Retina (tissue), 1 donor: ENCODE data around the gene AMMECR1.

ENCODE experiments used
- DNase-seq: peaks from one replicate; pipeline ENCODE4 v3.0.0-alpha.2; 2016

AMMECR1 gene

GRCh38 chrX:110201799-110202198, 116.1 kb downstream of the AMMECR1 start:
- no peak for DNase-seq

DNA sequence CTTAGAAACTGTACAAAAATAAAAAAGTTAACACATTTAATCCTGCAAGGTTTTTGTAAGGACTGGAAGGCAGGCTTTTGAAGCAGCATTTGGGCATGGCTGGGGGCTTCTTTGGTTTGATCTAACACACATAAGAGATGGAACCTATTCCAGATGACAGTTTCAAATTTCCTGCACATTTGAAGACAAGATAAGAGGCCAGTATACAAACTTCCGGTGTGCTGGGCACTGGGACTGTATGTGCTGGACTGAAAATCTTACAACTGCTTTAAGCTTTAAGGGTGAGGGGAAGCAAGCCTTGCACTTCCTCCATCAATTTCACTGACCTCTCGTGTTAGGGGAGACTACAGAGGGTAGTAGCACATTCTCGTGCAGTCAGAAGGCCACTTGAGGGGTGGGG, 122.9 kb downstream of the AMMECR1 start:
- no peak for DNase-seq

- no peak for DNase-seq
Observed at GRCh38 chrX:110192516-110192915, 125.4 kb downstream of the AMMECR1 start.

GRCh38 chrX:110188701-110189558, 129.0 kb downstream of the AMMECR1 start:
- no peak for DNase-seq

- no peak for DNase-seq
Observed at GRCh38 chrX:110183314-110183713, 134.6 kb downstream of the AMMECR1 start.

DNA sequence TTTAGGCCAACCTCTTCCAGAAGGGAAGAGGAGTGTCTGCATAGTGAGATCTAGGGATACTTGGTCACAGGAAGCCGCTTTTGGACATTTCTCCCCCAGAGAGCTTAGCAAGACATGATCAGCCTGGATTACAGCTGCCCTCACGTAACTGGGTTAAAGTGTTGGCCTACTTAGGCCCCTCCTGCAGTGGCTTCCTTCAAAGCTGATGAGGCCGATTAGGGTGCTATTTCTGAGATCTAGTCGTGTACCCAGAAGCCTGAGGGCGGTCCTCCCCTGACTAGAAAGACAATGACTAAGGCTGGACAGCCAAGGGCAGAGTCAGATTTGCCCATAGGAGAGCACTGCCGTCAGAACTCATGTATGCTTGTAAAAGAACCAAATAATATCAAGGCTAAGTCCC, 135.0 kb downstream of the AMMECR1 start:
- DNase-seq = no peak

DNA sequence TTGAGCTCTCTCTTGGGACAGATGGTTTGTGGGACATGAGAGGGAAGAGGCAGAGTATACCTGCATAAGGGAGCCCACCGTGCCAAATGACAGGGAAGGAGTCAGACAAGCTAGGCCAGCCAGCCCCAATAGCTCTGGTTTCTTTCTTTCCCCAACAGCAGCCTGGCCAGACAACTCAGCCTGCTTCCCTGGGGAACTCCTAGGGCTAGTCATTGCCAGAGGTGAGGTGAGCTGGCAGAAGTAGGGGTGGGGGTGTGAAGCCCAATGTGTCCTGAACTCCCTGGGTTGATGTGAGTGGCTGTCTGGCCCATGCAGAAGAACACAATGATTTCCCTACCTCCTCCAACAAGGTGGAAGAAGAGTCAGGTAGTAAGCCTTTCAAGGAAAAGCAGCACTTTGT, 135.5 kb downstream of the AMMECR1 start:
- no peak for DNase-seq

- no peak for DNase-seq
Observed at GRCh38 chrX:110181459-110182137, 136.3 kb downstream of the AMMECR1 start.

GRCh38 chrX:110180928-110181310, 137.0 kb downstream of the AMMECR1 start:
- no peak for DNase-seq

GRCh38 chrX:110180176-110180927, 137.5 kb downstream of the AMMECR1 start:
- DNase-seq = no peak

DNA sequence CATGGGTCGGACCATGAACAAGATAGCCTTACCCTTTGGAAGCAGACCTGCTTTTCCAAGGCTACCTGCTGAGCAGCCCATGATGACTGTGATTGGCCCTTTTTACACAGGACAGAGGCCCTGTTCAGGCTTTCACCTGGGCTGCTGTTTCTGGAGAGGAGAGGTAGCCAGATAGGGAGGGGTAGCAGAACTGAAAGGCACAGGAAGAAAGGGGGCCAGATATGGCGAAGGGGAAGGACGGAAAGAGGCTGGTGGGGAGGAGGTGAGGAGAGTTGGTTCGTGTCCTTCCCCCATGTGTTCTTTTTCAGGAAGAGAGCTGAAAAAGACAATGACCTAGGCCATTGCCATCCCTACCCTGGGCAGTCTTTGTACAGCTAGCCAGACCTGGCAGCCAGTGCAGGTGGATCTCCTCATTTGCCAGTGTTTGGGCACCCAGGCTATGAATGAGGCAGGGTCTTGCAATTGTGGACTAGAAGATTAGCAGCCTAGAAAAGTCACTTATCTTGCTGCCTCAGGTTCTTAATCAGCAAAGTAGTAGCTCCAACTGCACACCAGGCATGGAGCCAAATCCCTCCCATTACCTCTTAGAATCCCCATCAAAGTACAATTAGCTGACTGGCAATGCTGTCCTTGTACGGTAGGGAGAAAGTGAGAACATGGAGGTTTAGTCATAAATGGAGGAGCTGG, 139.6 kb downstream of the AMMECR1 start:
- DNase-seq = no peak

GRCh38 chrX:110175696-110176095, 142.2 kb downstream of the AMMECR1 start:
- no peak for DNase-seq

GRCh38 chrX:110175146-110175545, 142.7 kb downstream of the AMMECR1 start:
- DNase-seq = no peak

- DNase-seq = no peak
Observed at GRCh38 chrX:110173192-110174175, 144.4 kb downstream of the AMMECR1 start.

DNA sequence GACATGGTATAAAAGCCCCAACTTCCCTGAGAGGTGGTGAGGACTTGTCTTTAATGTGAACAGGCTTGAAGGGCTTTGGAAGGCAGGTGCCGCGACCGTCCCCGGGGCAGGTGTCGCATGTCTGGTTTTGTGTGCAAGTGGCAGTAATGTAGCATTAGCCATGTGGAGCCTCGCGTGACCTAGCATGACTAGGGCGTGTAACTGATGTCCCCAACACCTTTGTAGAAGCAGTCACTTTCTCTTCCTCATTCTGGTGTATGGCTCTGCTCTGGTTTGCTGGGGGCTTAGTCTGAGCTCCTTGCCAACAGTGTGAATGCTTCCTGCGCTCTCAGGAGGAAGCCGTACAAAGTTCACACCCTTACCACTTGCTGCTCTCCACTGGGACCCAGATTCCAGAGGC, 145.7 kb downstream of the AMMECR1 start:
- no peak for DNase-seq

DNA sequence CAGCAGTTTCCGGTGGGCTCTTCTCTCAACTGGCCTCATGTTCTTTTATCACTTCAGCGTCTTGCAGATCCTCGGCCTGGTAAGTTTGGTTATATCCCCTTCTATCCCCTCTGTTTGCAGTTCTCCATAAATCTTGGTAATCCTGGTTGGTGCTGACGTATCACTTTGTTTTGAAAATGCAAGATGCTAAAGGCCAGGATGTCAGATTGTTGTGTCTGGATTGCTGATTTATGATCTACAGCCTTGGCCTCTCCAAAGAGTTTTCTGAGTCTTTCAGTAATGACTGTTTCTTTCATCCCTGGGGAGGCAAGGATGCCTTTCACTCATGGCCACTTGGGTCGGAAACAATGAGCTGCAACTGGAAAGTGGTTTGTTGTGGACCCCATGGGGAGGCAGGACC, 146.4 kb downstream of the AMMECR1 start:
- no peak for DNase-seq

- DNase-seq = no peak
Observed at GRCh38 chrX:110170029-110170428, 147.9 kb downstream of the AMMECR1 start.

DNA sequence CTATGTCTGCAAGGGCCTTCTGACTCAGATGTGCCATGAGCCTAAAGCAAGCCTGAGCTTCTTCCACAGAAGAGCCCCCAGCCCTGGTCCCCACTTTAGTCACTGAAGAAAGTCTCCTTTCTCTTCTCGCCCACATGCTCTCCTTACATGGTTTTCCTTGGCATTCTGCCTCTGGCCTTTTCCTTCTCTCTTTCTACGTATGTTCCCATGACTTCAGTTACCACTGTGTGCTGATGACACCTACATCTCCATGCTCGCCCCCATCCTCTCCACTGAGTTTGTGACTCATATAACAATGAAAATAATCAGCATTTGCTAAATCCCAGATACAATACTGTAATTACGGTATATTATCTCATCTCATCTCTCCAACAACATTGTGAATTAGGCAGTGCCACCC, 149.3 kb downstream of the AMMECR1 start:
- no peak for DNase-seq

- DNase-seq = no peak
Observed at GRCh38 chrX:110167952-110168451, 149.9 kb downstream of the AMMECR1 start.

DNA sequence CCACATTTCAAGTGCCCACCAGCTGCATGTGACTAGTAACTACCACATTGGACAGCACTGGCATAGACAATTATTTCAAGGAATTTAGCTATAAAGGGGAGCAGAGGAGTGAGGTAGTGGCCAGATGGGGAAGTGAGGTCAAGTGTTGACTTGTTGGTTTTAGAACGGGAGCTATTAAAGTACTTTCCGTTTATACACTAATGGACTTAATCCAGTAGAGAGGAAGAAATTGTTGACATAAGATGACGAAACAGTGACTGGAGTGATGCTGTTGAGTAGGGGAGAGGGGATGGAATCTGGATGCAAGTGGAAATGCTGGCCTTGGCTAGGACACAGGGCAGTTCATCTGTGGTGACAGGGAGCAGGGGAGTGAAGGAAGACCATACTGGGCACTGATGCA, 154.4 kb downstream of the AMMECR1 start:
- no peak for DNase-seq

DNA sequence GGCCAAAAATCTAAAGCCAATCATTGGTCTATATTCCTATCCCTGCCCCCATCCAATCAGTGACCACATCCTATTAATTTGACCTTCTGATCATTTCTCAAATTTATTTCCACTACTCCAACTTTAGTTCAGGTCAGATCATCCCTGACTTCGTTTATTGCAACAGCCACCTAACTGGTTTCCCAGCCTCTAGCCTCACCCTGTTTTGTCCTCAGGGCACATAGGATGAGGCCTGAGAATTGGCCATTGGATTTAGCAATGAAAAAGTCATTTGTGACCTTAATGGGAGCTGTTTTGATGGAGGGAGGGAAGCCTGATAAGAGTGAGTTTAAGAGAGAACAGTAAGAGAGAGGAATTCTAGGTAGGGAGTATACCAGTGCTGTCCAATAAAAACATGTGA, 155.0 kb downstream of the AMMECR1 start:
- no peak for DNase-seq

GRCh38 chrX:110162131-110162530, 155.8 kb downstream of the AMMECR1 start:
- DNase-seq = no peak
